ENCODE data around the gene EYS.

Gene EYS

GRCh38 chr6:64259372-64259771 is 1447.7 kb downstream of the EYS start:
- no peak for TF ChIP-seq CTCF (IDR thresholded peaks at IDR 0.05)

GRCh38 chr6:64258752-64259151 is 1448.3 kb downstream of the EYS start:
- TF ChIP-seq CTCF (IDR thresholded peaks at IDR 0.05): no peak

GRCh38 chr6:64258302-64258701 is 1448.7 kb downstream of the EYS start:
- no peak for TF ChIP-seq CTCF (IDR thresholded peaks at IDR 0.05)

GRCh38 chr6:64257586-64257985 is 1449.4 kb downstream of the EYS start:
- TF ChIP-seq CTCF (IDR thresholded peaks at IDR 0.05): no peak

GRCh38 chr6:64256483-64256882 is 1450.5 kb downstream of the EYS start:
- TF ChIP-seq CTCF (IDR thresholded peaks at IDR 0.05): no peak

- no peak for TF ChIP-seq CTCF (IDR thresholded peaks at IDR 0.05)
Measured at GRCh38 chr6:64255000-64255399, 1452.0 kb downstream of the EYS start.

- no peak for TF ChIP-seq CTCF (IDR thresholded peaks at IDR 0.05)
Measured at GRCh38 chr6:64254558-64254957, 1452.5 kb downstream of the EYS start.

GRCh38 chr6:64252256-64252655 is 1454.8 kb downstream of the EYS start:
- no peak for TF ChIP-seq CTCF (IDR thresholded peaks at IDR 0.05)

Measured in LNCAP (cell line).